PFSK-1 (cell line): ENCODE data around the gene PLA2G3.

Experiments used
- FOXP2 ChIP-seq: optimal IDR thresholded peaks from 2 replicates; pipeline ENCODE3; 2011; ENCODE audit warnings: borderline replicate concordance, control low read depth, inconsistent platforms; ENCODE audit not compliant: insufficient read depth; ENCODE audit errors: extremely low read length, extremely low read depth
- POLR2AphosphoS5 ChIP-seq: IDR thresholded peaks from 2 replicates; pipeline ENCODE4 v1.6.1; 2012; ENCODE audit warnings: low read depth, mild to moderate bottlenecking, control low read depth, low read length, moderate library complexity
- SIN3A ChIP-seq: IDR thresholded peaks from 2 replicates; pipeline ENCODE4 v1.6.1; 2012; ENCODE audit warnings: mild to moderate bottlenecking, low read length, moderate library complexity, borderline replicate concordance; ENCODE audit not compliant: insufficient read depth
- TAF1 ChIP-seq: IDR thresholded peaks from 2 replicates; pipeline ENCODE4 v1.6.1; 2012; ENCODE audit warnings: low read length, control low read depth, borderline replicate concordance; ENCODE audit not compliant: insufficient read depth
- TF ChIP-seq, protein P1 (sequence below), 2 experiments: IDR thresholded peaks; 2 replicates each; pipeline versions ENCODE4 v1.6.1 to v1.8.0; 2011 to 2012; ENCODE audit warnings: low read depth in 2 of 2, low read length in 2 of 2, control low read depth in 1 of 2, inconsistent platforms in 1 of 2, mild to moderate bottlenecking in 1 of 2, moderate library complexity in 1 of 2; ENCODE audit not compliant: insufficient read depth in 1 of 2

GRCh38 chr22:31098632-31099110 lies 41.6 kb downstream of the PLA2G3 start:
- TF ChIP-seq, protein P1, sequence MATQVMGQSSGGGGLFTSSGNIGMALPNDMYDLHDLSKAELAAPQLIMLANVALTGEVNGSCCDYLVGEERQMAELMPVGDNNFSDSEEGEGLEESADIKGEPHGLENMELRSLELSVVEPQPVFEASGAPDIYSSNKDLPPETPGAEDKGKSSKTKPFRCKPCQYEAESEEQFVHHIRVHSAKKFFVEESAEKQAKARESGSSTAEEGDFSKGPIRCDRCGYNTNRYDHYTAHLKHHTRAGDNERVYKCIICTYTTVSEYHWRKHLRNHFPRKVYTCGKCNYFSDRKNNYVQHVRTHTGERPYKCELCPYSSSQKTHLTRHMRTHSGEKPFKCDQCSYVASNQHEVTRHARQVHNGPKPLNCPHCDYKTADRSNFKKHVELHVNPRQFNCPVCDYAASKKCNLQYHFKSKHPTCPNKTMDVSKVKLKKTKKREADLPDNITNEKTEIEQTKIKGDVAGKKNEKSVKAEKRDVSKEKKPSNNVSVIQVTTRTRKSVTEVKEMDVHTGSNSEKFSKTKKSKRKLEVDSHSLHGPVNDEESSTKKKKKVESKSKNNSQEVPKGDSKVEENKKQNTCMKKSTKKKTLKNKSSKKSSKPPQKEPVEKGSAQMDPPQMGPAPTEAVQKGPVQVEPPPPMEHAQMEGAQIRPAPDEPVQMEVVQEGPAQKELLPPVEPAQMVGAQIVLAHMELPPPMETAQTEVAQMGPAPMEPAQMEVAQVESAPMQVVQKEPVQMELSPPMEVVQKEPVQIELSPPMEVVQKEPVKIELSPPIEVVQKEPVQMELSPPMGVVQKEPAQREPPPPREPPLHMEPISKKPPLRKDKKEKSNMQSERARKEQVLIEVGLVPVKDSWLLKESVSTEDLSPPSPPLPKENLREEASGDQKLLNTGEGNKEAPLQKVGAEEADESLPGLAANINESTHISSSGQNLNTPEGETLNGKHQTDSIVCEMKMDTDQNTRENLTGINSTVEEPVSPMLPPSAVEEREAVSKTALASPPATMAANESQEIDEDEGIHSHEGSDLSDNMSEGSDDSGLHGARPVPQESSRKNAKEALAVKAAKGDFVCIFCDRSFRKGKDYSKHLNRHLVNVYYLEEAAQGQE (IDR thresholded peaks at IDR 0.05; ENCODE audit: insufficient read depth in 1 of 2, low read depth in 2 of 2, low read length in 2 of 2), result no peak
- no peak for TF ChIP-seq TAF1
- TF ChIP-seq POLR2AphosphoS5, result no peak
- TF ChIP-seq SIN3A, result no peak
- no peak for TF ChIP-seq FOXP2
